GM12878 (cell line): ENCODE data around the gene PAM. TPM values are rescaled to one million over a fixed set of nuclear protein-coding genes. Genes with fewer than 3 reads are reported as not detected.

ENCODE experiments used
- ATAC-seq: fragments of 200-7000 bp; cut with Tn5 transposase; 3 replicates; pipeline ENCODE4 v1.9.1; 2020; ENCODE audit warnings: mild to moderate bottlenecking, moderate library complexity
- BruUV-seq: library from RNA; stranded (reverse); fragments of 400-500 nt; replicated peaks from 2 replicates; lab custom pipeline; 2021; lab: Mats Ljungman, UMichigan
- CTCF ChIA-PET: fragments of 300-600 bp; sonication (Branson Sonifier 250); formaldehyde crosslinking; extraction: SDS; loops from one replicate; lab custom pipeline; 2021; ENCODE audit warnings: inconsistent platforms; lab: Yijun Ruan, JAX
- POLR2A ChIA-PET: fragments of 350-600 bp; formaldehyde crosslinking; extraction: SDS; loops from one replicate; lab custom pipeline; 2021; ENCODE audit warnings: inconsistent platforms; lab: Charles Lee
- RAD21 ChIA-PET: fragments of 300-600 bp; sonication (Branson Sonifier 250); formaldehyde crosslinking; loops from one replicate; lab custom pipeline; 2023; ENCODE audit warnings: antibody characterized with exemption; ENCODE audit not compliant: unreplicated experiment; lab: Charles Lee
- SMC1A ChIA-PET: fragments of 300-600 bp; sonication (Branson Sonifier 250); formaldehyde crosslinking; loops from one replicate; lab custom pipeline; 2023; ENCODE audit not compliant: unreplicated experiment, uncharacterized antibody; lab: Charles Lee
- DNase-seq: peaks from one replicate; pipeline ENCODE4 v3.0.0-alpha.2; 2011; ENCODE audit warnings: low read depth, low spot score
- FAIRE-seq: peaks from 3 replicates; lab custom pipeline; 2011; peaks lifted over from hg19 to GRCh38; lab: Jason Lieb, UNC
- H2AFZ ChIP-seq: 2 replicates; pipeline ENCODE4 v1.6.0; 2011; ENCODE audit warnings: low read depth, low read length, control low read depth; ENCODE audit not compliant: control insufficient read depth
- H3K27ac ChIP-seq: 2 replicates; pipeline ENCODE4 v1.5.1; 2011; ENCODE audit warnings: control low read depth; ENCODE audit not compliant: control insufficient read depth, insufficient read depth
- H3K27me3 ChIP-seq, 2 experiments: replicated peaks in 1 of 2; 2 replicates each; pipeline versions ENCODE4 v1.6.0 to v1.6.1; 2011; ENCODE audit warnings: low read length in 1 of 2; ENCODE audit not compliant: control insufficient read depth in 2 of 2, insufficient read depth in 2 of 2
- H3K36me3 ChIP-seq, 2 experiments: 2 replicates each; pipeline ENCODE4 v1.5.1; 2011; ENCODE audit warnings: low read length in 1 of 2; ENCODE audit not compliant: control insufficient read depth in 2 of 2, insufficient read depth in 2 of 2
- H3K4me1 ChIP-seq: 2 replicates; pipeline ENCODE4 v1.6.1; 2011; ENCODE audit warnings: mild to moderate bottlenecking, low read length, moderate library complexity, mixed read lengths; ENCODE audit not compliant: control insufficient read depth, insufficient read depth
- H3K4me2 ChIP-seq: 2 replicates; pipeline ENCODE4 v1.6.0; 2011; ENCODE audit warnings: control low read depth; ENCODE audit not compliant: control insufficient read depth, insufficient read depth
- H3K4me3 ChIP-seq: fragments of 200-600 bp; sonication (generic); 2 replicates; pipeline ENCODE4 v1.5.1; 2016
- H3K79me2 ChIP-seq: 2 replicates; pipeline ENCODE4 v1.6.0; 2011; ENCODE audit warnings: low read length; ENCODE audit not compliant: control insufficient read depth, insufficient read depth
- H3K9ac ChIP-seq: 2 replicates; pipeline ENCODE4 v1.8.0; 2011; ENCODE audit warnings: low read length, control low read depth, mixed read lengths; ENCODE audit not compliant: control insufficient read depth, insufficient read depth
- H3K9me3 ChIP-seq: replicated peaks from 3 replicates; pipeline ENCODE4 v1.5.1; 2011; ENCODE audit warnings: mild to moderate bottlenecking, low read length; ENCODE audit not compliant: control insufficient read depth, insufficient read depth
- H4K20me1 ChIP-seq: 2 replicates; pipeline ENCODE4 v1.6.0; 2011; ENCODE audit not compliant: control insufficient read depth, insufficient read depth
- ASH2L ChIP-seq: fragments of 300-600, 200-600 bp; sonication (generic); IDR thresholded peaks from 2 replicates; pipeline ENCODE4 v1.6.1; 2017; ENCODE audit warnings: low read depth, mild to moderate bottlenecking, borderline replicate concordance
- CEBPB ChIP-seq, 2 experiments: fragments of 150-350 bp in 1 of 2; IDR thresholded peaks; 2 replicates each; pipeline ENCODE4 v1.6.1; 2012 to 2014; ENCODE audit warnings: low read depth in 2 of 2, low read length in 2 of 2, borderline replicate concordance in 1 of 2, inconsistent platforms in 1 of 2
- PML ChIP-seq: IDR thresholded peaks from 2 replicates; pipeline ENCODE4 v1.6.1; 2012; ENCODE audit warnings: low read length, inconsistent platforms
- ZBED1 ChIP-seq: IDR thresholded peaks from 2 replicates; pipeline ENCODE4 v1.6.1; 2016; ENCODE audit warnings: borderline replicate concordance
- WGBS: methylation state at CpG from one replicate; pipeline ENCODE4 v1.1.6; 2016; ENCODE audit warnings: low lambda C conversion rate; ENCODE audit not compliant: insufficient replicate concordance, insufficient coverage; ENCODE audit errors: missing lambda C conversion rate; 5-methylcytosine and 5-hydroxymethylcytosine counted together
- in situ Hi-C: fragments of 300-500 bp; cut with MboI; formaldehyde crosslinking; loops from 9 replicates; pipeline ENCODE4 v1.14.3; 2018; ENCODE audit warnings: mixed read lengths
- intact Hi-C: fragments of 100-400 bp; cut with micrococcal nuclease; formaldehyde crosslinking; loops from one replicate; pipeline ENCODE4 v1.14.2; 2022; ENCODE audit not compliant: unreplicated experiment
- polyA plus RNA-seq, 11 experiments: library from polyadenylated mRNA; depleted of rRNA in 4 of 11; unstranded in 6 of 11; stranded (reverse) in 5 of 11; fragments of >200 nt; fragmentation: Nextera tagmentation in 4 of 11; fragmentation: Illumina TruSeq in 1 of 11; extraction: Ambion mirVana in 4 of 11; extraction: Trizol in 1 of 11; gene quantifications; 1 replicate in 1 of 11; 2 replicates in 10 of 11; pipeline versions ENCODE4 v1.2.1 to v1.2.3, GENCODE V29; 2011 to 2016; ENCODE audit warnings: inconsistent platforms in 2 of 11, missing spikeins in 2 of 11, low read depth in 1 of 11
- total RNA-seq, 4 experiments: library from RNA; depleted of rRNA in 3 of 4; stranded (reverse); fragments of >200 nt in 3 of 4; fragmentation: Illumina TruSeq in 1 of 4; extraction: Trizol in 1 of 4; gene quantifications; 2 replicates each; pipeline versions ENCODE4 v1.2.1 to v1.2.3, GENCODE V29; 2013 to 2021
- TF ChIP-seq, protein P1 (sequence below), 3 experiments: IDR thresholded peaks in 2 of 3; conservative IDR thresholded peaks in 1 of 3; 2 replicates each; pipeline ENCODE4 v1.5.1; 2011; ENCODE audit warnings: low read depth in 3 of 3, low read length in 3 of 3, mild to moderate bottlenecking in 3 of 3, control low read depth in 2 of 3, moderate library complexity in 2 of 3, inconsistent platforms in 1 of 3, mixed read lengths in 1 of 3; ENCODE audit not compliant: control insufficient read depth in 2 of 3, insufficient read depth in 1 of 3; ENCODE audit errors: extremely low read depth in 1 of 3

PAM gene
- total and polyA plus RNA-seq, 10 of the 15 experiments (the other 5 are each of a cell fraction or from before 2014, with no cell fraction given), result 5.5 to 72.5 (median 15.4) TPM

DNA sequence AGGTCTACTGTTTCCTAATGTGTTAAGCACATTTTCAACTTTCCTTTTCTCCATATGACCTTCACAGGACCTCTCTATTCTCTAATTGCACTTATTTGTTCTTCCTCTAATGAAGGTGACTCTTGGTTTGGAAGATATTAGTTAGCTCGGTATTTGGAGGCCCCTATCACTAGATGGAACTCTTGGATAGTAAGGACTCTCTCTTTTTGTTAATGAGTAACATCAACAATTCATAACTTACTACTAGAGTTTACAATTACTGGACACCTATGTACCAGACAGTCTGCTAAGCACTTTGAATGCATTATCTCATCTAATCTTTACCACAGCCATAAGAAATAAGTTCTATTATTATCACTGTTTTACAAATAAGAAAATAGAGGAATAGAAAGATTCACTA, 23.4 kb upstream of the PAM start:
- RAD21 ChIA-PET, result no interaction called here
- TF ChIP-seq, protein P1, sequence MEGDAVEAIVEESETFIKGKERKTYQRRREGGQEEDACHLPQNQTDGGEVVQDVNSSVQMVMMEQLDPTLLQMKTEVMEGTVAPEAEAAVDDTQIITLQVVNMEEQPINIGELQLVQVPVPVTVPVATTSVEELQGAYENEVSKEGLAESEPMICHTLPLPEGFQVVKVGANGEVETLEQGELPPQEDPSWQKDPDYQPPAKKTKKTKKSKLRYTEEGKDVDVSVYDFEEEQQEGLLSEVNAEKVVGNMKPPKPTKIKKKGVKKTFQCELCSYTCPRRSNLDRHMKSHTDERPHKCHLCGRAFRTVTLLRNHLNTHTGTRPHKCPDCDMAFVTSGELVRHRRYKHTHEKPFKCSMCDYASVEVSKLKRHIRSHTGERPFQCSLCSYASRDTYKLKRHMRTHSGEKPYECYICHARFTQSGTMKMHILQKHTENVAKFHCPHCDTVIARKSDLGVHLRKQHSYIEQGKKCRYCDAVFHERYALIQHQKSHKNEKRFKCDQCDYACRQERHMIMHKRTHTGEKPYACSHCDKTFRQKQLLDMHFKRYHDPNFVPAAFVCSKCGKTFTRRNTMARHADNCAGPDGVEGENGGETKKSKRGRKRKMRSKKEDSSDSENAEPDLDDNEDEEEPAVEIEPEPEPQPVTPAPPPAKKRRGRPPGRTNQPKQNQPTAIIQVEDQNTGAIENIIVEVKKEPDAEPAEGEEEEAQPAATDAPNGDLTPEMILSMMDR (IDR thresholded peaks at IDR 0.05 in 2 of 3, conservative IDR thresholded peaks at IDR 0.05 in 1 of 3; ENCODE audit: control insufficient read depth in 2 of 3, extremely low read depth in 1 of 3, insufficient read depth in 1 of 3, low read depth in 3 of 3, low read length in 3 of 3), result peak in 1 of 3 experiments; percentile 20; a peak in 1 of 6 replicates
- no peak for TF ChIP-seq CEBPB (IDR thresholded peaks at IDR 0.05; ENCODE audit: borderline replicate concordance in 1 of 2, low read depth in 2 of 2, low read length in 2 of 2)
- in situ Hi-C loops, result no loop called here
- no TSS peak for BruUV-seq
- no peak overlapping the region for H3K27ac ChIP-seq
- H3K36me3 ChIP-seq, result no peaks in the 10 kb centered on the region
- no peak for DNase-seq
- no peaks in the 10 kb centered on the region for H4K20me1 ChIP-seq
- CTCF ChIA-PET, result no interaction called here
- 0% methylated on average over 1 of the region's 1 CpG for WGBS
- no peaks in the 10 kb centered on the region for H3K79me2 ChIP-seq
- SMC1A ChIA-PET, result no interaction called here
- H3K9me3 ChIP-seq, result no peaks in the 10 kb centered on the region
- intact Hi-C loops, result no loop called here
- H3K9ac ChIP-seq, result no peak overlapping the region
- ATAC-seq, result no peak
- H3K4me3 ChIP-seq, result no peak overlapping the region
- no peak for FAIRE-seq
- no peak overlapping the region for H2AFZ ChIP-seq
- H3K27me3 ChIP-seq, result no peaks in the 10 kb centered on the region; a peak in 2 of 4 replicates
- H3K4me1 ChIP-seq, result no peaks in the 10 kb centered on the region
- H3K4me2 ChIP-seq, result no peak overlapping the region
- POLR2A ChIA-PET, result no interaction called here

DNA sequence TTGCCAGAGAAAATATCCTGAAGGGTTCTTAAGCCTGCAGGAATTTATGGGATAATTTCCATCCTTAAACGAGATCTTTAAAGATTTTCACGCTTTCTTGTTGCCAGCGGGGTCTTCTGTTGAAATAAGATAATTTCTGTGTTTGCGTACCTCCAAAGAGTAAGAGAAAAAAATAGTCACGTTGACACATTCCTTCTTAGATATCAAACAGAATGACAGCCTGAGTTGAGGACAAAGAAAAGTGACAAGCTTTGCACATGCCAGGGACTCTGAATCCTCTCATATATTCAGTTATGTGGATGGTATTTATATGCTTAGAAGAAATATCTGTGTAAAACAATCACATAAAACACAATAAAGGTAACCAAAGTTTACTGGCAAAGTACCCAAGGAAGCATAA, 21.6 kb upstream of the PAM start:
- ChIA-PET POLR2A (no interaction called here), SMC1A (no interaction called here), RAD21 (no interaction called here), CTCF (no interaction called here)
- no peak for FAIRE-seq
- WGBS, result 65% methylated on average over 5 of the region's 5 CpGs
- Histone ChIP-seq H4K20me1 (no peaks in the 10 kb centered on the region), H3K4me3 (no peak overlapping the region), H3K27me3 (no peaks in the 10 kb centered on the region; a peak in 1 of 4 replicates), H3K36me3 (no peaks in the 10 kb centered on the region), H3K9ac (no peak overlapping the region), H3K27ac (no peak overlapping the region), H3K9me3 (no peaks in the 10 kb centered on the region), H2AFZ (no peak overlapping the region), H3K4me1 (no peaks in the 10 kb centered on the region), H3K79me2 (no peaks in the 10 kb centered on the region), H3K4me2 (no peak overlapping the region)
- TF ChIP-seq ASH2L, result no peak
- no peak for TF ChIP-seq PML
- no peak for TF ChIP-seq ZBED1
- in situ Hi-C loops (no loop called here), intact Hi-C loops (no loop called here)
- DNase-seq, result no peak
- no peak for ATAC-seq
- BruUV-seq, result no TSS peak
